Stimulated activated CD8-positive, alpha-beta memory T cell treated with anti-CD3 and anti-CD28 coated beads, Interleukin-12 subunit alpha, Interleukin-12 subunit beta, amount 100 ng/mL, for 24 hours (primary cell): ENCODE measurements around the gene DHCR24.
"Not testable (repeated sequence)": the region's sequence is repeated elsewhere in the genome, so short reads cannot be mapped to it uniquely, and the experiment has no call there.

Experiments
- DNase-seq: peaks from one replicate; pipeline ENCODE4 v3.0.0-alpha.2; 2020; ENCODE audit errors: extremely low read depth

DHCR24 gene, protein sequence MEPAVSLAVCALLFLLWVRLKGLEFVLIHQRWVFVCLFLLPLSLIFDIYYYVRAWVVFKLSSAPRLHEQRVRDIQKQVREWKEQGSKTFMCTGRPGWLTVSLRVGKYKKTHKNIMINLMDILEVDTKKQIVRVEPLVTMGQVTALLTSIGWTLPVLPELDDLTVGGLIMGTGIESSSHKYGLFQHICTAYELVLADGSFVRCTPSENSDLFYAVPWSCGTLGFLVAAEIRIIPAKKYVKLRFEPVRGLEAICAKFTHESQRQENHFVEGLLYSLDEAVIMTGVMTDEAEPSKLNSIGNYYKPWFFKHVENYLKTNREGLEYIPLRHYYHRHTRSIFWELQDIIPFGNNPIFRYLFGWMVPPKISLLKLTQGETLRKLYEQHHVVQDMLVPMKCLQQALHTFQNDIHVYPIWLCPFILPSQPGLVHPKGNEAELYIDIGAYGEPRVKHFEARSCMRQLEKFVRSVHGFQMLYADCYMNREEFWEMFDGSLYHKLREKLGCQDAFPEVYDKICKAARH

DNA sequence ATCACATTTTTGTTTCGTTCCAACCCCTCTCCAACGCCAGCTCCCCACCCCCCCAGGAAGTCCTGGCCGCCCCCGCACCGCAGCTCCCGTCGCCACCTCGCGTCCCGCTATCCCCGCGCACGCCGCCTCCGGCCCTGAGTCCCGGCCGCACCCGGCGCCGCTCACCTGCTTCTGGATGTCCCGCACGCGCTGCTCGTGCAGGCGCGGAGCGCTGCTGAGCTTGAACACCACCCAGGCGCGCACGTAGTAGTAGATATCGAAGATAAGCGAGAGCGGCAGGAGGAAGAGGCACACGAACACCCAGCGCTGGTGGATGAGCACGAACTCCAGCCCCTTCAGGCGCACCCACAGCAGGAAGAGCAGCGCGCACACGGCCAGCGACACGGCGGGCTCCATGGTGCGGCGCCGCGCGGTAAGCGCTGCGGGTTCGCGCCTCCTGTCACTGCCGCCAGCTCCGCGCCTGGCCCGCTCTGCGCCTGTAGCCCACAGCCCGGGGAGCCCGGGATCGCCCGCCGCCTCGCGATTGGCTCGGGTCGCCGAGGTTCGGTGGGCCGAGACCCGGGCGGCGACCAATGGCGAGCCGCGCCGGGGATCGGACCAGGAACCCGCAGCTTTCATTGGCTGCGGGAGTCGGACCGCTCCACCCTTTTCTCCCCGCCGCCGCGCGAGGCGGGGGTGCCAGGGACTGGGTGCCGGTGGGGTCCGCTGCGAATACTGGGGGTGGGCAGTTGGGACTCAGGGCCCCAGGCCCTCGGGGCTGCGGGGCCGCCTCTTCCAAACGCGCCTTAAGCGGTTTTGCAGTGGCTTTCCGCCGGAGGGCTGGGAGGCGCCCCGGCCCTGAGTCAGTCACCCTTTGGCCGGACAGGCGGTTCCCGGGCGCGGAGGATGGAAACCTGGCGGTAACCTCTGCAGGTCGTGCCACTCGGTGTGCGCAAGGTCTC is at the start of gene DHCR24:
Gene DHCR24, minus strand, starts transcription at position 472 of the 941 bp plus-strand sequence. Its CDS starts 76 bp downstream, at position 396.
- DNase-seq: peak; percentile 41

DNA sequence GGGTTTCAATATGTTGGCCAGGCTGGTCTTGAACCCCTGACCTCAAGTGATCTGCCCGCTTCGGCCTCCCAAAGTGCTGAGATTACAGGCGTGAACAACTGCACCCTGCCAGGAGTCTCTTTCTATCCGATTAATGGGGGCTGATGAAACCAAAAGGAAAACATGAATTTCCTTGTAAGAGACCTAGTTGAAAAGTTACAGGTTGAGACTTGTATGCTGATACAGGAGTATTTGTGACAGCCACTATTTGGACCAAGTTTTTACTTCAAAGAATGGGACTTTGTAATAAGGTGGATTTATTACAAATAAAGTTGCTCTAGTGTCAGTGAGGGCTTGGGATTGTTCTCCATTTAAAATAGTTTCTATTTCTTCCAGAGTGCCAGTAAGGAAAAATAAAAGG is 49.8 kb upstream of the DHCR24 start:
- no peak for DNase-seq

DNA sequence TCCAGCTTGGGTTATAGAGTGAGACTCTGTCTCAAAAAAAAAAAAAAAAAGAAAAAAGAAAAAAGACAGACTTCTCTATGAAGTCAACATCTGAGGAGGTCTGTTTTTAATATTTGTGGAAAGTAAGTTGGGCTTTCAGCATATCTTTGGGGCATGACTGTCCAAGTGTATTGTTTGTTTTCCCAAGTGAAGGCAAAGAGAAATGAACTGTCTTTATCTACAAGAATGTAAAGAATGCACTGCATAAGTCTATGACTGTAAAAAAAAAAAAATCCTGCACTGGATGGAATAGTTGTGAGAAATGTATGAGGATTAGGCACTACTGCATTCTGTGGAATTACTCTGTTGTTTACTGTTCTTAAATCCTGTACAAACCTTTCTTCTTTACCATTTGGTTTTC is 47.9 kb upstream of the DHCR24 start:
- no peak for DNase-seq

DNA sequence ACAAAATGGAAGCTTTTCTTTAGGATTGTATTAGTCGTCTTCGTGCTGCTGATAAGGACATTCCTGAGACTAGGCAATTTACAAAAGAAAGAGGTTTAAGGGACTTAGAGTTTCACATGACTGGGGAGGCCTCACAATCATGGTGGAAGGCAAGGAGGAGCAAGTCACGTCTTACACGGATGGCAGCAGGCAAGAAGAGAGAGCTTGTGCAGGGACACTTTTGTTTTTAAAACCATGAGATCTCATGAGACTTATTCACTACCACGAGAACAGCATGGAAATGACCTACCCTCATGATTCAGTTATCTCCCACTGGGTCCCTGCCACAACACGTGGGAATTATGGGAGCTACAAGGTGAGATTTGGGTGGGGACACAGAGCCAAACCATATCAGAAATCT is 47.1 kb upstream of the DHCR24 start:
- DNase-seq: not testable (repeated sequence)

DNA sequence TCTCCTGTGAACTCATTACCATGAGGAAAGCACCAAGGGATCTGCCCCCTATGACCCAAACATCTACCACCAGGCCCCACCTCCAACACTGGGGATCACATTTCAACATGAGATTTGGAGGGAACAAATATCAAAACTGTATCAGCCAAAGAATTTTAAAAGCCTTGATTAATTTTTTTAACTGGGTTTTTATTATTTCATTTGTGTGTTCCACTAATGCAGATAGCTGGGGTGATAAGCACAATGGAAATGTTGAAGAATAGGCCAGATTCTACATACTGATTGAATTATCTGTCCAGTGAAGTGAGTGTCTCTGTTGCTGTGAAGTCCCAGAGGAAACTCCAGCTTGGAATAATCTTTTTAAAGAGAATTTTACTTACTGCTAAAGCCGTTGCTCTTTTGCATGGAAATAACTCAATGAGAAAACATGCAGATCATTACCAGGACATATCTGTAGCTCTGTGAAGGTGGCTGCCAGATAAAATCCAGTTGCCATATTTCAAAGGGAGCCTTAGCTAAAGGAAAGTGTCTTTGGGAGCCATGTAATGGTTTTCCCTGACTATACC is 44.4 kb upstream of the DHCR24 start:
- no peak for DNase-seq

DNA sequence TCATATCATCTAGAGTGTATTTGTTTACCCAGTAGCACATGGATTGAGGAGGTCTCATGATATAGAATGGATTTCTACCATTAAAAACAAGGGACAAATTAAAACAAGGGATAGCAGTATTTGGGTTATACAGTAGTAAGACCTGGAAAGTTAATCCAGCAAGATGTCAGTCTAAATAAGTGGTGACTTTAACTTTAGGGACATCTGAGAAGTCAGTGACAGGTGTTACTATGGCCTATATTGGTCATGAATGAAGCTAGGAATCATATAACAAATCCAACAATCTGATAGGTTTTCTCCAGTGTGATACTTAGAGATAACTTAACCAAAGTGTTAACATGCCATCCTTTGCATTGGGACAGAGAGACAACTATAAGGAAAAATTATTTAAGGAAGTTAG is 42.7 kb upstream of the DHCR24 start:
- DNase-seq: no peak

DNA sequence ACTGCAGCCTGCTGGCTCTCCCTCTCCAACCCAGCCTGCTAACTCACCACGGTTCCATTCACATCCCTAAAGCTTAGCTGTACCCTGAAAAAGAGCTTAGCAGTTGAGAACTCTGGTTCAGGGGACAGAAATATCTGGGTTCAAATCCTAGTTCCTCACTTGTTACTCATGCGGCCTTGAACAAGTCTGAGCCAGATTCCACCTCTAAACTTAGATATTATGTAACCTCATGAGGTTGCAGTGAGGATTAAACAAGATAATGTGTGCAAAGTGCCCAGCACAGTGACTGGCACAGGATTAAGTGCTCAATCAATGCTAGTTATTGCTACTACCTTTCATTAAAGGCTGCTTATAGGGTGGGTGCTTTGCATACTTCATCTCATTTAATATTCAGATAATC is 41.3 kb upstream of the DHCR24 start:
- DNase-seq: no peak

DNA sequence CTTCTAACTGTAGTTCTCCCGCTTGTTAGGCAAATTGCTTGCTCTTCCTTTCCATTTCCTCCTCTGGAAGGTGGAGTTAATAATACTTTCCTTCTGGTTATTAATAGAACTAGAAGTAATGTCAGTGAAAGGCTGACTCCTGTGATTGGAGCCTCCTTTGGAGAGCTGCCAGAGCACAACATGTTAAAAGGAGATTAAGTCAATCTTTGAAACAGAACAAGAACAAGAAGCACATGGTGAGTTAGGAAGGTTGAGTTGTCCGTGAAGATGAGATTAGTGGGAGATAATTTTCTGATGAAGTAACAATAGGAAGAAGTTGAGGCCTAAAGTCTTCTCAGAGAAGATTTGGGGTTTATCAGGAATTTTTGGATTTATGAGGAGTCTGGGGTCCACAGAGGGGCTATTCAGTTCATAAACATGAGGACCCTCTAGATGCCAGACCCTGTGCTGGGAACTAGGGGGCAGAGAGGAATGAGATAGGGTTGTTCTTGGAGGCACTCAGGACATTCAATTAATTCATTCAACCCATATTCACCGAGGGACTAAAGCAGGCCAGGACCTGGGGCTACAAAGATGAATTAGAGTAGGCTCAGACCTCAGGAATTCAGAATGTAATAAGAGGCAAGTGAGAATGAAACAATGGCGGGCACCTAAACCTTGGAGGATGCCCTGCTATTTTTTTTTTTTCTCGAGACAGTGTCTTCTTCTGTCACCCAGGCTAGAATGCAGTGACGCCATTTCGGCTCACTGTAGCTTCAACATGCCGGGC is 40.7 kb upstream of the DHCR24 start:
- DNase-seq: no peak

DNA sequence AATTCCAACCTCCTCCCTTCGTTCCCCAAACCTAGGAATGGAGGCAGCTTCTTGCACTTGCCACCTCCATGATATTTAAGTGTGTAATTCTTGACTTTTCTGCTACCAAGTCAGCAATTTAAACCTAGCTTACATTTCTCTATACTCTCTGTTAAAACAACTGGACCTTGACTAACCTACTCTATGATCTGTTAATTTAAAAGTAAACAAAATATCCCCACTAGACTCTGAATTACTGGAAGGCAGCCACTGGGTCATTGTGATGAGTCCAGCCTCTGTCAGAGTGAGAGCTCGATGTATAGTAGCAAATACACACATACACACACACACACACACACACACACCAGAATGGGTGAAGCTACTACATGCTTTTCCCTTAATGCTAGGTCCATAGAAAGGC is 40.0 kb upstream of the DHCR24 start:
- DNase-seq: no peak

DNA sequence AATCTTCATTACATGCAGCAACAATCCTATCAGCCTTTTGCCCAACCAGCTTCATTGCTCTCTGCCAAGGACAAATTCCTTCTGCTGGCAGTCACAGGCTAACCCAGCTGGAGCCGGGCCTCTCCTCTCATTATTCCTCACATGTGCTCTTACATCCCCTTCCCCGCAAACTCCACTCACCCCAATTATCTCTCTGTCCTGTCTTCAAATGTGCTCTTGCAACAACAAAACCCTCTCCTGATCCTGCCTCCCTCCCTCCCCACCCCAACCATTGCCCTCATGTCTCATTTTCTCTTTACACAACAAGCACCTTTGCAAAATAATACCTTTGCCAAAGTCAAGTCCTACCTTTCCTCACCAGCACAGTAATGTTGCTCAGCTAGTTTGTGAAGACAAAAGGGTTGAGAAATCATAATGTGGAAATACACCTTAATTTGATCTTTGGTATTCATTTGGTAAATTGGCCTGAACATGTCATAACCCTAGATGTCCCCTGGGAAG is 36.0 kb upstream of the DHCR24 start:
- DNase-seq: no peak

DNA sequence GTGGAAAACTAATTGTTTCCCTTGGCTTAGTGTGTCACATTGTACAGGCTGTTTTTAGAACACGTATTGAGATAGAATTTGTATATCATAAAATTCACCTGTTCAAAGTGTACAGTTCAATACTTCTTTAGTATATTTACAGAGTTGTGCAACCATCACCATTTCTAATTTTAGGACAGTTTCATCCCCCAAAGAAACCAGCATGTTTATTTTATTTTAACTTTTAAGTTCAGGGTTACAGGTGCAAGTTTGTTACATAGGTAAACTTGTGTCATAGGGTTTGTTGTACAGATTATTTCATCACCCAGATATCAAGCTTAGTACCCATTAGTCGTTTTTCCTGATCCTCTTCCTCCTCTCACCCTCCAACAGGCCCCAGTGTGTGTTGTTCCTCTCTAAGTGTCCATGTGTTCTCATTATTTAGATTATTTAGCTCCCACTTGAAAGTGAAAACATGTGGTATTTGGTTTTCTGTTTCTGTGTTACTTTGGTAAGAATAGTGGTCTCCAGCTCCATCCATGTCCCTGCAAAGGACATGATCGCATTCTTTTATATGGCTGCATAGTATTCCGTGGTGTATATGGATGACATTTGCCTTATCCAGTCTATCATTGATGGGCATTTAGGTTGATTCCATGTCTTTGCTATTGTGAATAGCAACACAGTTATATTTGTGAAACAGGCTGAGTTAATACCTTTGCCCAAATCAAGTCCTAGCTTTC is 35.2 kb upstream of the DHCR24 start:
- no peak for DNase-seq

DNA sequence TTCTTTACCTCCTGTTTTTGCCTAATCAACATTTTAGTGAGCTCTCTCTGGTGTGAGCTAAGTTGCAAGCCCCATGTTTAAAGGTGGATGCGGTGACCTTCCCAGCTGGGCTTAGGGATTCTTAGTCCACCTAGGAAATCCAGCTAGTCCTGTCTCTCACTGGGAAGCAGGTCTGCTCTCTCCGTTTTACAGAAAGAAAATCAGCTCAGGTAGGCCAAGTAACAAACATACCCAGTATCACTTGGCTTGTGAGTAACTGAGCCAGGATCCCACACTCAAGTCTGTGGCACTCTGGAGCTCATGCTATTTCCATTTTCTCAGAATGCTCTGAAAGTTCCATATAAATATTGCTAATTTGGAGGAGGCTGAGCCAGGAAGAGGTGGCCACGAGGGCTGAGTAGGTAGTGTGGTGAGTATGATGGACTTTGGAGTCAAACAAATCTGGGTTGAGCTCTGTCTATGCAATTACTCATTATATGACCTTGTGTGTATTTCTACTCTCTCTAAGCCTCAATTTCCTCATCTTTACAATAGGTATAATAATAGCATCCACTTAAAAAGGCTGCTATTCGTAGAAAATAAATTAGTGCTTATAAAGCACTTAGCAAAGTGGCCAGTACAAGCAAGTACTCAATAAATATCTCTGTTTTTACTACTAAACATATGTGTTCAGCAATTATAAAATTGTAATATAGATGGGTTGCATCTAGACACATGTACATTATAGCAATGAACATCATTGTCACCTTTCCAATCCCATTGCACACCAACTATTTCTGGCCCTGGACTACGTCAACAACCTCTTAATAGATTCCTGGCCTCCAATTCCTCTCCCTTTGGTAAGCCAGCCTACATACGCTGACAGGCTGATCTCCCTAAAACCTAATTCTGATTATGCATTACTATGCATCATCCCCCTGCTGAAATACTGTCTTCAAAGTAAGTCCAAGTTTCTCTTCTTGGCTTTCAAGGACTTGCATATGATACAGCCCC is 32.7 kb upstream of the DHCR24 start:
- no peak for DNase-seq

DNA sequence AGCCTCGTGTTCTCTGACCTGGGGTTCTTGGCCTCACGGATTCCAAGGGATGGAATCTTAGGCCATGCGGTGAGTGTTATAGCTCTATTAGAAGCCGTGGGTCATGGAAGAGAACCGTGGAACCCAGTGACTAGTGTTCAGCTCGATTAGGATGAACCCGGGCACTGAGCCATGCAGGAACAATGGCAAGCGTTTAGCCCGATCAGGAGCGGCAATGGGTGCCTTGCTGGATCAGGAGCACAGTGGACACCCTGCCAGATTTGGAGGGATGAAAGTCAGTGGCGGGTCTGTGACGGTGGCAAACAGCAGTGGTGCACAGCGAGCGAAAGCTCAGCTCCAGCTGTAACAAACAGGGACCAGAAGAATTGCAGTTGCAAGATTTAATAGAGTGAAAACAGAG is 24.1 kb upstream of the DHCR24 start:
- not testable (repeated sequence) for DNase-seq

DNA sequence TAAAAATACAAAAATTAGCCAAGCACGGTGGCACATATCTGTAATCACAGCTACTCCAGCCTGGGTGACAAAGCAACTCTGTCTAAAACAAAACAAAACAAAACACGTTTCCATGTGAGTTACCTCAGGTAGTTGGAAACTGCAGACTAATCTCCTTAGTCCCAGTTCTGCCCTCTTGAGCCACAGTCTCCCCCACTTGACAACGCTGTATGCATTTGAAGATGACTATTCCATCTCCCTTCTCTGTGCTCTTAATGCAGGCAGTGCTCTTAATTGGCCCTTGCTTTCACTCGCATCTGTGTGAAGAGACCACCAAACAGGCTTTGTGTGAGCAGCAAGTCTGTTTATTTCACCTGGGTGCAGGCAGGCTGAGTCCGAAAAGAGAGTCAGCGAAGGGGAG is 19.6 kb upstream of the DHCR24 start:
- DNase-seq: no peak

DNA sequence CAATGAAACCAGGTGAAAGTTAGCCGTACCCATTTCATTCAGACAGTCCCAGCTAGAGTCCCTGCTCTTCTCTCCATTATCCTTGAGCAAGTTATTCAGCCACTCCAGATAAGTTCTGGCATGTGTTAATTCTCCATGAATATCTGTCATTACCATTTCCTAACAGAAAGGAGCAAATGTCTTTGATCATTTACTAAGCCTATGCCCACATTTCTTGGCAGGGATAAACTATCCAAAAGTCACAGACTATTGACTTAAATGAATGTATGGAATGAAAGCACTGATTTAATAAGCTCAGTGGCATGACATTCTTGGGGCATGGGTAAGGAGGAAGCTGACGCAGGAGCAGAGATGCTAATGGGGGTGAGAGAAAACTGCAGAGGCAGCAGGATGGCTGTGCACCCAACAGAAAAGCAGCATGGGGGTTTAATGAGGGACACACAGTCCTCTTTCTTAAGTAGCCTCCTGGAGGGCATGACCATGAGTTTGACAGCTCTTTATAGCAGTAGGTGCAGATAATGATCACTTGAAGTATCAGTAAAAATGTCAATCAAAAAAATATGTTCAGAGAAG is 17.6 kb upstream of the DHCR24 start:
- no peak for DNase-seq

DNA sequence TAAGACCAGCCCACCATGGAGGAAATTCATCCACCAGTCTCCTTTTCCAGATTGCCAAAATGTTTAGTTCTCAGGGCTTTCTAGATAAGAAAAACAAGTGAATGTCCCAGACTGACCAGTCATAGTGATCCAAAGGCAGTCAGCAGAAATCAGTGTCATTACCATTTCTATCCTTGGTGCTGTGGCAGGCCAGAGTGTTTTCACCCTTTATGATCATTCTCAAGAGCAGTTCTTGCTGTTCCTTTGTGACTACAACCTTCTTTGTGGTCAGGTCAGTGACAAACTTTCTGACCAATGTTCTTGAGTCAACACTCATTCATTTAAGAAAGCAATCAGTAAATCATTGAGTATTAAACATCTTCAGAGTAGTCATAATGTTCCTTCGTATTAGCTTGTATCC is 7.3 kb upstream of the DHCR24 start:
- DNase-seq: no peak

DNA sequence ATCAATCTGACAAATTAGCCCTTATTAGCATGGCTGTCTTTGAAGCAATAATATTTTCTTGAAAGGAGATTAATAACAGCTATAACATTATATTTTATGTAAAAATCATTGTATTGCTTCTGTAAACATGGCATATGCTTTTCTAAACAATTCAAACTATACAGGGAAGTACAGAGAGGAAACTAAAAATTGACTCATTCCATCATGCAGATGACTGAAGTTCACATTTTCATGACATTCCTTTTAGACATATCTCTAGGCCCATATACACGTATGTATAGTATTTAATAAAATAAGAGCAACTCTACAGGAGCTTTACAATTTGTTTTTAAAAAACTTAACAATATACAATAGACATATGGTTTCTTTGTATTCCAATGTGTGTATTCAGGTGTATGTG is 5.6 kb upstream of the DHCR24 start:
- no peak for DNase-seq

DNA sequence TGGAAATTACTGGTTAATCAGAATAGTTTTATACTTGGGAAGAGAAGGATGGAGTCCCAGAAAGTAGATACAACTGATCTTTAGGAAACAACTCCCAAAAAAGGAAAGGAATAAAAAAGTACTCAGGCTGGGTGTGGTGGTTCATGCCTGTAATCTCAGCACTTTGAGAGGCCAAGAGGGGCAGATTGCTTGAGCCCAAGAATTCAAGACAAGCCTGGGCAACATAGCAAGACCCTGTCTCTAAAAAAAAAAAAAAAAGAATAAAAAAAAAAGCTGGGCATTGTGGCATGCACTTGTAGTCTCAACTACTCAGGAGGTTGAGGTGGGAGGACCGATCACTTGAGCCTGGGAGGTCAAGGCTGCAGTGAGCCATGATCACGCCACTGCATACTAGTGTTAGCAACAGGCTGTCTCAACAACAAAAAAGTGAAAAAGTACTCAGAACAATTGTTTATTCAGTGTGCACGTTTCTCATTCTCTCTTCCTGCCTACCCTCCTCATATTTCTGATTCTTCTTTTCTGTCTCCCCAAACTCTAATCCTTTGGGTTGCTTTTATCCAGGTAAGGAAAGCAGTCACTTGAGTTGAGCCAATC is 2.2 kb upstream of the DHCR24 start:
- no peak for DNase-seq
